Stimulated activated CD8-positive, alpha-beta memory T cell treated with anti-CD3 and anti-CD28 coated beads, Interleukin-12 subunit alpha, Interleukin-12 subunit beta, amount 100 ng/mL, for 1 hour (primary cell): ENCODE results near the gene CDC26.
A peak's percentile ranks its signal among the peaks of the same experiment; 100 is the strongest.
"Not testable (repeated sequence)": the region's sequence is repeated elsewhere in the genome, so short reads cannot be mapped to it uniquely, and the experiment has no call there.

Source experiments
- DNase-seq: peaks from one replicate; pipeline ENCODE4 v3.0.0-alpha.2; 2020; ENCODE audit warnings: low read depth

Gene CDC26

DNA sequence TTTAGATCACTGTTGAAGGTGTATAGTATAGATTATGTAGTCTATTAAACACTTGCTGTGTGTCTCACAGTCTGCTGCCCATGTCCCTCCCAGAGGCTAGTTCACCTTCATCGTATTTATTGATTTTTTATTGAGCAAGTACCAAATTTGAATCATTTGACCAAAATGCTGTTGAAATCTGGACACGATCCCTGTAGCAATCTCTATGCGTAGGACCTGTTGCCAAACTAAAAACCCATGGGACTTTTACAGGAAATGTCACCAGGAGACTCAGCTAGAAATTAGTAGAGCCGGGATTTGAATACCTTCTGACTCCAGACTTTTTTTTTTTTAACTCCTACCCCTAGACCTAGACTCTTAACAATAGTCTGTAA is 36.5 kb downstream of the CDC26 start:
- DNase-seq: no peak

DNA sequence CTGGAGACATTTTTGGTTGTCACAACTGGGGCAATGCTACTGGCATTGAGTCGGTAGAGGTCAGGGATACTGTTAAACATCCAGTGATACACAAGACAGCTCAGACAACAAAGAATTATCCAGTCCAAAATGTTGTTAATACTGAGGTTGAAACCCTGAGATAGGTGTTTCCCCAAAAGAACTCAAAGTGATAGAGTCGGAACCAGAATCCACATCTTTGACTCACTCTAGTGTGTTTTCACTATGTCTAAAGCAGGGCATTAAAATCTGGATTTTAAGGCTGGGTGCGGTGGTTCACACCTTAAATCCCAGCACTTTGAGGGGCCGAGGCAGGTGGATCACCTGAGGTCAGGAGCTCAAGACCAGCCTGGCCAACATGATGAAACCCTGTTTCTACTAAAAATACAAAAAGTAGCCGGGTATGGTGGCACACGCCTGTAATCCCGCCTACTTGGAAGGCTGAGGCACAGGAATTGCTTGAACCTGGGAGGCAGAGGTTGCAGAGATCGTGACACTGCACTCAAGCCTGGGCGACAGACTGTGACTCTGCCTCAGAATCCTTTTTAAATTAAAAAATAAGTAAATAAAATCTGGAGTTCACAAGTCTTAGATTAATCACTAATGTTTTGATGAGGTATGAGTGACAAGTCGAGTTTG is 37.0 kb downstream of the CDC26 start:
- no peak for DNase-seq

DNA sequence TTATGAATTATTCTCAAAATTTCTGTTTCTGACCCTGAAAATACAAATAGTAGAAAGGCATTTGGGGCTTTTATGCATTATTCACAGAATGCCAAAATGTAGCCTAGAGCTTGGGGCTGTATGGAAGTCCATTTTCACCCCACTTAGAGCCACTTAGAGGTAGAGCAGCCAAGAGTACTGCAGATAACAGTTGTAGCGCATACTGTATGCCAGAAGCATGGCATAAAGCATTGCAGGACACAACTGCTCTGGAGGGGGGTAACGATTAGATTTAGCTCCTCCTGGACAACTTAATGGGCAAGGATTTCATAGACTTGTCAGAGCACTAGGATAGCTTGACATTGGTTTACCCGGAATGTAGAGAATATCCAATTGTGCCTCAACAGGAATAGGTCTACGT is 38.3 kb downstream of the CDC26 start:
- no peak for DNase-seq

DNA sequence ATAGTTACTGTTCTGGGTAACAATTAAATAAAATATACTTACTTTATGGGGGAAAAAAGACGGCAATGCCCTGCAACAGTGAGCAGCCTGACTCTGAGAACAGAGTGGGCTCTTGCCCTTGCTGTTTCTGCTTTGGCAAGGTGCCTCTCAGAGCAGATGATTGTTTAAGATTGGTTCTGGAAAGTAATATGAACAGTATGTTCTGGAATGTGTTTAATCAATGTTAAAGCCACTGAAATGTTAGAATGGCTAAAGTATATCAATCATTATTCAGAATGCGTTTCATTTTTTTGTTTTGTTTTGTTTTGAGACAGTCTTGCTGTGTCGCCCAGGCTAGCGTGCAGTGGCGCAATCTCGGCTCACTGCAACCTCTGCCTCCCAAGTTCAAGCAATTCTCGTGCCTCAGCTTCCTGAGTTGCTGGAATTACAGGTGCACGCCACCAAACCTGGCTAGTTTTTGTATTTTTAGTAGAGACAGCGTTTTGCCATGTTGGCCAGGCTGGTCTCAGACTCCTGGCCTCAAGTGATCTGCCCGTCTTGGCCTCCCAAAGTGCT is 39.6 kb downstream of the CDC26 start:
- DNase-seq: not testable (repeated sequence)

DNA sequence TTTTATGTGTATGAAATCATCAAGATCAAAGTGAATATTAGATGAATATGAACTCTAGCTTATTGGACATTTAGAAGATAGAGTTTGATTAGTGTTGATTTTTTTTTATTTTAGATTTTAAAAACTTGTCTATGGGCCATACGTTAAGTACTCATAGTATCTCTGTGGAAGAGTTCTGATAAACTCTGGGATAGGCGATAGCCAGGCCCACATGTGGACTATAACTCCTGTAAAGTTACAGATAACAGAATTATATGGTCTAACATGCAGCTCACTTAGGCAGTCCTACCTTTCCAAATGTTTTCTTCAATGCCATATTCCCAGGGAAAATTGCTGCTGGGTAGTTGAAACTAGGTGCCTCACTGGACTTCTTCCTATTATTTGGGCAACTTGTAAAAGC is 43.7 kb downstream of the CDC26 start:
- DNase-seq: no peak

DNA sequence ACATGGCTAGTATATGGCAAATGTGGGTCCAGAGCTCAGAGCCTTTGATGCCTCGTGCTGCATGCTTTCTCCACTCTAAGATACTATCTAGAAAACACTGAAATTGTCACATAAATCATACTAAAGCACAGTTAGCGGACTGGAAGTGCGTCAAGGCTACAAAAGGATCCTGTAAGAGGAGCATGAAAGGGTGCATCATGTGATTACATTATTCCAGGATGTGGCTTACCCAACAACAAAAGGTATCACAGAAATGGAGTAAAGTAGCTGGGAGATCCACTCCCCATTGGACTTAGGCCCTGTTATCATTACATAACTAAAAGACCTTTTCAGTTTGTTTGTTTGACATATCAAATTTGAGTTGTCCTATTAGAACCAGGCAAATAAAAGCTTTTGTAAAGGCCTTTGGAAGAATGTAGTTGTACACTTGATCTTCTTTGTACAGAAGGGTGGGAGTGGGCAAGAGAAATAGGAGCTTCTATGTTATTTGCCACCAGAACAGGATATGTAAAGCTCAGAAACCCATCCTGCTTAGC is 47.2 kb downstream of the CDC26 start:
- DNase-seq: no peak

DNA sequence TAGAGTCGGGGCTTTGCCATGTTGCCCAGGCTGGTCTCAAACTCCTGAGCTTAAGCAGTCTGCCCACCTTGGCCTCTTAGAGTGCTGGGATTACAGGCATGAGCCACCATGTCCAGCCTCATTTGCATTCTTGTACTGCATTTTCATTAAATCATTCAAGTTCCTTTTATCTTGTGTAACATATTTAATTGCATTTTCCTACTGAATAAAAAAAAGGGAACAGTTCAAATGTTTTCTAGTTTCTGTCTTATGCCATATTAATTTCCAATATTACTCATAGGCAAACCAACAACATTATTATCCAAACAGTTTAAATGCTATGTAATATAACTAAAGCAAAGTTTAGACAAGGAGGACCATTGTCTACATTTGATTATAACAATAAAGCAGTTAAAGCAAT is 47.9 kb downstream of the CDC26 start:
- DNase-seq: no peak

DNA sequence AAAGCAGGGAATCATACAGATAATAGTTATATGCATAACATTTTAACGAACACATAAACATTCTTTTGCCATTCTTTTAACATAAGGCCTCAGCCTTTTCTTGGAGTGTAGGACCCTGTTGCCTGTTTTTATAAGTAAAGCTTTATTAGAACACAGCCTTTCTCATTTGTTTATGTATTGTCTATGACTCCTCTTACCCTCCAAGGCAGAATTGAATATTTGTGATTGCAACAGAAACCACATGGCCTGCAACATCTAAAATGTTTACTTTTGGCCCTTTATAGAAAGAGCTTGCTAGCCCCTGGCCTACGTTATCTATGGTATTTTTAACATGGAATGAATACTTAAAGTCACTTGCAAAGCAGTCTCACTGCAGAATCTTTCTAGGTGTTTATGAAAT is 51.4 kb downstream of the CDC26 start:
- DNase-seq: no peak

DNA sequence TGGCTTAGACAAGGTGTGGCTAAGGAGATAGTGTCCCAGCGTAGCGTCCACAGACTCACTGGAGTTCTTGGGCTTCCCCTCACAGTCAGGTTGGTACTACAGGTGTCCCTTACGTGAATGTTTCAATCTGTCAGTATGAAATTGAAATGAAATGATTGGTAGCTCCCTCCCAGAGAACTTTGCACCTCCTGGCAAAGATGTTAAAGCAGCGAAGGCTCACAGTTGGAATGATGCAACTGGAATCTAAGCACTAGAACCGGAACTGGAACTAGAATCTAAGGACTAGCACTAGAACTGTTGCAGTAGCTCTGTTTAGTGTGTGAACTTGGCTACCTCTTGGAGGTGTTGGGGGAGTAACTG is 52.9 kb downstream of the CDC26 start:
- DNase-seq: no peak

DNA sequence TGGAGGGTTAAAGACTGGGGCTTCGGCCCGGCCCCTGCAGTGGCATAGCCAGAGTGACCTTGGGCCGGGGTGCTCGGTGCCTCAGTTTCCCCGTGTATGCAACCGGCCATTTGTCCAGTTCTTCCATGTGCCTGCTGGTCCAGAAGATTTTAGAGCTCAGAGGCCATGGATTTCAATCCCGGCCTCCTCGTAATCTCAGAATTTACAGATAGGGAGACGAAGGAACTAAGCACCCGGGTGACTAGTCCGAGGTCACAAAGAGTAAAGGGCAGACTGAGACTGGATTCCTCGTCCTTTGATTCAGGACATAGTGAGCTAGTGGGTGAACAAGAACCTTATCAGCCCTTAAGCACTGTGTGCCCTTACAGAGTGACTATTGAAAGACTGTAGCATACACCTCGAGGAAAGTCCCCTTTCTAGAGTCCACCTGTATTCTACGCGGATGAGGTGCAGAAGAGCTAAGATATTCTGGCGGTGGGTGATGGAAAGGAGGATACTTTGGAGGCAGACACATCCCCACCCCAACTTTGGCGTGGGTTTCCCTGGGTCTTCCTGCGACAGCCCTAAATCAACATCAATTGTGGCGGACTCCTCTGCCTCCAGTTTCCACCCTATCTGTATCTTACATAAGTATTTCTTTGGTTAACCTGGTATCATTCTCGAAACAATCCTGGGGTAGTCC is 53.4 kb downstream of the CDC26 start:
- no peak for DNase-seq

DNA sequence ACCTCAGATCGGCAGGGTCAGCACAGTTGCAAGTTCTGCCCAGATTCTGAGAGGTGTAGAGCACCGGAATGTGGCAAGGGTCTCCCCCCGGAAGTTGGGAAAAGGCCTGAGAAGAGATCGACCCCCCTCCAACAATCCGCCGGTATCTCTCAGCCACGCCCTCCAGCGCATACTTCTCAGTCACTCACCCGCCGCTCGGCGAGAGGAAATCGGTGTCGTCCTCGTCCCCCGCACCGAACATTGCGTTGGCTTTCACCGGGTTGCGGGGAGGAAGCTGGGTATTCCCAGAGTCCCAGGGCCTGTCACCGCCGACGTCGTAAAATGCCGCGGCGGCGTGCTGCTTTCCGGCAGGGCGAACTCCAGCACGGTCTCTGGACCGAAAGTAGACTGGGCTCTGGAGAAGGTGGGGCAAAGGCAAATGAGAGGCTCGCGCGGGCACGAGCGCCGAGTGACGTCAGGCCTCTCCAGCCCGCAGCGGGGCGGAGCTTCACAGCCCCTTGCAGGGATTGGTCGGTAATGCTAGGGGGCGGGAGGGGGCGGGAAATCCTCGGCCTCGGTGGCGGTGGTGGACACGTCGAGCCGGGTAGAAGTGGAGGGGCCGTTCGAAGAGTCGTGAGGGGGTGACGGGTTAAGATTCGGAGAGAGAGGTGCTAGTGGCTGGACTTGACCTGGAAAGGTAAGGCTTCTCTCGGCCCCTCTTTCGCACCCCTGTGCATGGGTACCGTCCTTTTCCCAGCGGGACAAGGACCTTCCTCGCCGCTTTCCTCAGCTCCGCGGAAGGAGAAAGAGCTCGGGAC is 54.2 kb downstream of the CDC26 start, which contains the start of the genes FKBP15 and SLC31A1:
Gene FKBP15, minus strand, starts transcription at position 275 of the 797 bp plus-strand sequence. Its CDS starts 34 bp downstream, at position 241.
Gene SLC31A1, plus strand, starts transcription at position 542 of the 797 bp plus-strand sequence. CDS start 34,605 bp downstream, outside the sequence.
- DNase-seq: peak; percentile 91

DNA sequence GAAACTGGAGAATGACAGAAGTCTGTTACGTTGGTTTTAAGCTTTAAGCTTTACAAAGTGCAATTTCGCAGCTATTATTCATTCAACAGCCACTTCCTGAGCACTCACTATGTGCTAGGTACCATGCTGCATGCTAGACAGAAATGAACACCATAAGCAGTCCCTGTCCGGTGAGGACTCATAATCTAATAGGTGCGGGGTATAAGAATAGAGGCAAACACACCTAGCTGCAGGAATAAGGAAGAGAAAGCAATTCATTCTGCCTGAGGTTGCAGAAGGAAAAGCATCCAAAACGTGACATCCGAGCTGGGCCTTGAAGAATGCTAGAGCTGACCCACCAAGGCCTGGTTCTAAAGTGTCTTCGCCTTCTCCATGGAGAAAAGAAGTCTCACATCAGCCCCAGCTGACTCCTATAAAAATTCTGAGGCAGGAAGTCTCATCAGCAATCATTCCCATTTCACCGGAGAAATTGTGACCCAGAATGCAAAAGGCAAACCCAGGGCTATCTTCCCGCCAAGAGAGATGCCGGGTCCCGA is 54.8 kb downstream of the CDC26 start:
- DNase-seq: no peak

DNA sequence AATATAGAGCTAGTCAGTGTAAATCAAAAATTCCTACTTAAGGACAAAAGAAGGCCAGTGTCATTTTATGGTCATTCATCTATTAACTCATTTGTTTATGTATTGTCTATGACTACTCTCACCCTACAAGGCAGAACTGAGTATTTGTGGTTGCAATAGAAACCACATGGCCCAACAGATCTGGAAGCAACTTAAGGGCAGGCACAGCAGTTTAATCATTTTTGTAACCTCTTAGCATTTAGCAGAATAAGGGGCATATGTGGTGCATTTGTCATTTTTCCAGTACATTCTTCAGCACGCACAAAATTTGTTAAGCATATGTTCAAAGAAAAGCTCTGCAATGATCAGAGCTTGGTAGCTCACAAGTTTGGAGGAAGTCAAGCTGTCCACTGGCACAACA is 55.4 kb downstream of the CDC26 start:
- no peak for DNase-seq

DNA sequence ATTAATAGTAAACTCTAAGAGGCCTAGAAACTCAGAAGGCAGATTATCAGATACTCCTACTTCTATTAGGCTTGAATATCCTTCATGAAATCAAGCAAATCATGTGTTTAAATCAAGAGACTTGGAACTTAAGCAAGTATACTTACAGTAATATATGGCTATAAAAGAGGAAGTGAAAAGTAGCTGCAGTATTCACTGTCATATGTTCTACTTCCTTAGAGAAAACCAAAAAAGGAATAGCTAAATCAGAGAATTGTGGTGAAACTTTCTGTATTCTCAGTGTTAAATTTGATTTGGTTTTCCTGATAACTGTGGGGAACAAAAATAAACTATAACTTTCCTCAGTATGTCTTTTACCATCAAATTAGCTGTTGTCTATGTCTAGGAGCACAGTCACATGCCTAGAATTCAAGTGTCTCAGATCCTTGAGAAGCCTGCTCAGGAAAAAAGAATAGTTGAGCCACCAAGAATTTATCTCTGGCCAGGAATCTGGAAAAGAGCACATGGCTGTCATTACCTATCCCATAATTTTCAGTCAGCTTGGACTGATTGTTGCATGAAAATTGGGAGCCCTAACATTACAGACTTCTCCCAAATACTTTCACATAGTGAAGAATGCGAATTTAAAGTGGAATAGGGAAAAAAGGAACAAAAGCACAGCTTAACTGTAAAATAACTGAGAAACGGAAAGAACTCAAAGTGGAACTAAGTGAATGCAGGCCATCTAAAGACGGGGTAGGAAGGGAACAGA is 56.0 kb downstream of the CDC26 start:
- no peak for DNase-seq
